C4-2B (cell line): ENCODE data around the gene PRPH.
"Not testable (repeated sequence)": the region's sequence is repeated elsewhere in the genome, so short reads cannot be mapped to it uniquely, and the experiment has no call there.

Experiments used
- CTCF ChIP-seq: fragments of 450-650 bp; conservative IDR thresholded peaks from 2 replicates; pipeline ENCODE4 v1.5.1; 2017; ENCODE audit warnings: mild to moderate bottlenecking
- ZFX ChIP-seq: fragments of 450-650 bp; IDR thresholded peaks from 2 replicates; pipeline ENCODE4 v1.6.1; 2017

- TF ChIP-seq CTCF, ZFX: not testable (repeated sequence)
These were observed 25.6 kb downstream of the PRPH start for GRCh38 chr12:49320411-49321103.
